Right hindlimb (tissue), 1 donor: ENCODE data around the gene SMIM22.

ENCODE experiments used
- DNase-seq: peaks from one replicate; pipeline ENCODE4 v3.0.0-alpha.2; 2018

The SMIM22 gene, protein sequence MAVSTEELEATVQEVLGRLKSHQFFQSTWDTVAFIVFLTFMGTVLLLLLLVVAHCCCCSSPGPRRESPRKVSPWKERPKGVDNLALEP

GRCh38 chr16:4795181-4795827, at the start of gene SMIM22:
Gene SMIM22 (plus strand): TSS chr16:4795369. CDS start chr16:4795735, 366 bp downstream.
- DNase-seq, result no peak

DNA sequence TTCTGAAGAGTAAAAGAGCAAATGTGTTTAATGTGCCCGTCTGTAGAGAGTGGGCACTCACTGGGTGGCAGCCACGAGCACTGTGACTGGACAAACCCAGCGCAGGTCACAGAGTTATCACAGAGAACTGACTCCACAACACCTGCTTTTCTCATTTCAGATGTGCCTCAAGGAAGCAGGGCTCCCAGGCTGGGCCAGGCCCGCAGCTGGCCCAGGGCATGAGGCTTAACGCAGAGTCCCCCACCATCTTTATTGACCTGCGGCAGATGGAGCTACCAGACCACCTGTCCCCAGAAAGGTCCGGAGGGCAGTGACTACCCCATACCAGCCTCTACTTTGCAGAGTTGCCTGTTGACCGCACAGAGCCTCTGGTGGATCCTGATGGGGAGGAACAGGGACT, 49.0 kb upstream of the SMIM22 start:
- DNase-seq, result no peak

GRCh38 chr16:4746991-4747574, 48.1 kb upstream of the SMIM22 start:
- peak; percentile 41 for DNase-seq

DNA sequence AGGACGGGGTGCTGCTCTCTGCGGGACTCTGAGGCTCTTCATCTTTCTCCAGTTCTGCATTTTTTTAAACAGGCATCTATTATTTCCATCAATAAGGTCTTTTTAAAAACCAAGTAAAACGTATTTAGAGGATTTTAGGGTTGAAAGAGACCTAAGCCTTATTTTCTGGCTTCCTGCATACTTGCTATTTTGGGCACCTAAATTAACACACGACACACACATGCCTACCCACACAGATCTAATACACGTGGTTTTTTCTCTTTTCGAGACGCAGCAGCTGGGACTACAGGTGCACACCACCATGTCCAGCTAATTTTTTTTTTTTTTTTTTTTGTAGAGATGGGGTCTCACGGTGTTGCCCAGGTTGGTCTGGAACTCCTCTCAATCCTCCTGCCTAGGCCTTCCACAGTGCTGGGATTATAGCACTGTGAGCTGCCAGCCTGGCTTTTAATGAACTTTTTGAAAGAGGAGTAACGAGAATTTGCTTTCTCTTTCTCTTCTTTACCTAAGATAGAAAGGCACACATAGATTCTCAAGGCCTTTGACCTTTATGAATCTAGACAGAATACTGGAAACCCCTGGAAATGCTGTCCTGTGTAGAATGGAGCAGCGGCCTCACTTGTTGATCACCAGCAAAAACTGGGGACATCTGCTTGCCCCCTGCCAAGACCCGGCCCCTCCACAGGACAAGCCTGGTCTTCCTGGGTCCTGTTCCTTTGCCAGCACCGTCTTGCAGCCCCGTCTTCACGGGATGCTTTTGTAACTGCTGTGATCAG, 47.1 kb upstream of the SMIM22 start:
- no peak for DNase-seq

- DNase-seq, result no peak
These were observed 46.3 kb upstream of the SMIM22 start for GRCh38 chr16:4748682-4749411.

- DNase-seq, result no peak
These were observed 45.4 kb upstream of the SMIM22 start for GRCh38 chr16:4749700-4750257.

- no peak for DNase-seq
These were observed 44.3 kb upstream of the SMIM22 start for GRCh38 chr16:4750896-4751295.

DNA sequence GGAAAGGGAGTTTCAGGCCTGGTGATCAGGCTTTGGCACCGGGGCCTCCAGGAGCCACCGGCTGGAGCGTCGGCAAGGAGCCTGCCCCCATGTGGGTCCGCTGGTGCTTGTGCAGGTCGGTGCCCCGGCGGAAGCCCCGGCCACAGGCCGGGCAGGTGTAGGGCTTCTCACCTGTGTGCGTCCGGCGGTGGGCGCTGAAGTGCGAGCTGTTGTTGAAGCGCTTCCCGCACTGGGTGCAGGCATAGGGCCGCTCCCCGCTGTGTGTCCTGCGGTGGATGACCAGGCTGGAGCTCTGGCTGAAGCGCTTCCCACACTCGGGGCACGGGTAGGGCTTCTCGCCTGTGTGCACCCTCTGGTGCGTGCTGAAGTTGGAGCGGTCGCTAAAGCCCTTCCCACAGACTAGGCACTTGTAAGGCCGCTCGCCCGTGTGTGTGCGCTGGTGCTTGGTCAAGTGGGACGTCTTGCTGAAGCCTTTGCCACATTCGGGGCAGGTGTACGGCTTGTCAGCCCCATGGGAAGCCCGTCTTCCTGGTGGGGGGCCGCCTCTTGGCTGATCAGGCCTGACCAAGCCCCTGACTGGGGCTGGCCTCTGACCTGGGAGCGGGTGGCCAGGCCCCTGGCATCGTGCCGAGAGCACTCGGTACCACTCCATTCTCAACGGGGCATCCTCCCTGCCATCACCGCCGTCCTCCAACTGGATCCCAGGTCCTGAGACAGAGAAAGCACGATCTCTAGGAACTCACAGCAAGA, 42.6 kb upstream of the SMIM22 start:
- DNase-seq, result no peak

- DNase-seq, result no peak
These were observed 41.9 kb upstream of the SMIM22 start for GRCh38 chr16:4753227-4753626.

DNA sequence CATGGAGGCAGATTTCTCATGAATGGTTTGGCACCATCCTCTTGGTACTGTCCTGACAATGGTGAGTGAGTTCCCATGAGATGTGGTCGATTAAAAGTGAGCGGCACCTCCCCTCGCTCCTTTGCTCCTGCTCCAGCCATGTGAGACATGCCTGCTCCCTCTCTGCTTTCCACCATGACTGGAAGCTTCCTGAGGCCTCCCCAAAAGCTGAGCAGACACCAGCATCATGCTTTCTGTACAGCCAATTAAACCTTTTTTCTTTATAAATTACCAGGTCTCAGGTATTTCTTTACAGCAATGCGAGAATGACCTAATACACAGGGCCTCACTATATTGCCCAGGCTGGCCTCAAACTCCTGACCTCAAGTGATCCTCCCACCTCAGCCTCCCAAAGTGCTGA, 40.3 kb upstream of the SMIM22 start:
- DNase-seq, result no peak

DNA sequence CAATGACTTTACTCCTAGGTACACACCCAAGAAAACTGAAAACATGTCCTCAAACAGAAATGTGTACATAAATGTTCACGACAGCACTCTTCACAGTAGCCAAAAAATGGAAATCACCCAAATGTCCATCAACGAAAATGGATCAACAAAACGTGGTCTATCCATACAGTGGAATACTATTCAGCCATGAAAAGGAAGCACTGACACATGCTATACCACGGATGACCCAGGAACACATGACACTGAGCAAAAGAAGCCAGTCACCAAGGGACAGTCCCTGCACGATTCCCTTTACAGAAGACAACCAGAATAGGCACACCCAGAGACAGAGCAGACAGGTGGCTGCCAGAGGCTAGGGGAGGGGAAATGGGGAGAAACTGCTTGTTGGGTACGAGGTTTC, 39.5 kb upstream of the SMIM22 start:
- DNase-seq, result no peak

GRCh38 chr16:4760221-4760910, 34.8 kb upstream of the SMIM22 start:
- DNase-seq, result no peak

DNA sequence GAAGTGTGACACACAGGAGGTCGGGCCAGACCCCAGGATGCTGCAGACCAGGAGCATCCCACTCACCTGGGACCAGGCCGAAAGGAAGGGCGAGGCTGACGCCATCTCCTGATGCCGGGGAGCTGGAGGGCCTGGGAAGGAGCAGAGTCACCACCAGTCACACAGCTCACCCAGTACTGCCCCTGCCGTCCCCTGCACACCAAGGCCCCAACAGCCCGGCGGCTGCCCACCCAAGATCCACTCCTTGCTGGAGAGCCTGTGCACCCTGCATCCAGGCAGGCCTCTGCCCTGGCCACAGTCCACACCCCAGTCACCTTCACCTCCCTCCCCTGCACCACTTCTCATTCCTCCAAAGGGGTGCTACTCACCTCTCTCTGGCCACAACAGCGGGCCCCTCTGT, 33.0 kb upstream of the SMIM22 start:
- no peak for DNase-seq

DNA sequence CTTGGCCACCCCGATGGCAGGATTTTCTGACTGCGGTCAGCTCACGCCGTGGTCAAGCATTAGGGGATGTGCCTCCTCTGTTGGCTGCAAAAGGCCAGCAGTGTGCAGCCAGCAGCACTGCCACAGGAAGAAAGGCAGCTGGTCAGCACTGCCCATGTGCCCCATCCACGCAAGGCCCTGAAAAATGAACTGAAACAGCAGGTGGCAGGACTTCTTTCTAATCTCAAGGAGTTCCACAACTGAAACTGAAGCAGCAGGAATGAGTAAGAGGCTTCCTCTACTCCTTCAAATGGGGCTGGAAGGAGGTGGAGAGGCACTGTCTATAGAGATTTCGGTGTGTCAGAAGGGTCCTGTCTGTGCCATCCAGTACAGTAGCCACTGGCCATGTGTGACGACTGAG, 31.4 kb upstream of the SMIM22 start:
- no peak for DNase-seq

DNA sequence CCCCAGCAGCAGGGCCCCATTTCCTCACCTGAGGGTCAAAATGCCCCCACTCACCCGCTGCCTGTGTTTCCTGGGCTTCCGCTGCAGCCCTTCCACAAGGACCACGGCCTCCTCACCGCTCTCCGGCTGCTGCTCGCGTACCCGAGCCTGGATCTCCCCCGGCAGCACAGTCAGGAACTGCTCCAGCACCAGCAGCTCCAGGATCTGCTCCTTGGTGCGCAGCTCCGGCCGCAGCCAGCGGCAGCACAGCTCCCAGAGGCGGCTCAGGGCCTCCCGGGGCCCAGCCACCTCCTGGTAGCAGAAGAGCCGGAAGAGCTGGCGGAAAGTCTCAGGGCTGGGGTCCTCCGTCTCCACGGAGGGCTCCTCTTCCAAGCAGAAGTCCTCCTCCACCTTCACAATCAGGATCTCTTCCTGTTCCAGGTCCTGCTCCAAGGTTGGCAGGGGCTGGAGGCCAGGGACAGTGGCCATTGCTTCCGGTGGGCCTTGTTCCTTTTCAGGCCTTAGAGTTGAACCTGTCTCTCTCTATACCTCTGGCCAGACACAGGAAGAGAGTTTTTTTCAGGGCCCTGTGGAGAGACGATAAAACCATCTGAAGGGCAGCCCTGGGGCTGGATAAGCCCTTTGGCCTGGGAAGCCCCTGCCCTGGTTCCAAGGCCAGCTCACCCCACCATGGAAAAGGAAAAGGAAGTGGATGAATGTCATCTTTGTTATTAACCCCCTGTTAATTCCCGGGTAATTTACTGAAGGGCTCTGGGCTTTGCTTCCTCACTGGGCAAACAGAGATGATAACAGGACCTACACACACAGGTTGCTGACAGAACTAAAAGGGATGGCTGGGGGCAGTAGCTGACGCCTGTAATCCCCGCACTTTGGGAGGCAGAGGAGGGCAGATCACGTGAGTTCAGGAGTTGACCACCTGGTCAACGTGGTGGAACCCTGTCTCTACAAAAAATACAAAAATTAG, 29.4 kb upstream of the SMIM22 start:
- DNase-seq, result no peak

DNA sequence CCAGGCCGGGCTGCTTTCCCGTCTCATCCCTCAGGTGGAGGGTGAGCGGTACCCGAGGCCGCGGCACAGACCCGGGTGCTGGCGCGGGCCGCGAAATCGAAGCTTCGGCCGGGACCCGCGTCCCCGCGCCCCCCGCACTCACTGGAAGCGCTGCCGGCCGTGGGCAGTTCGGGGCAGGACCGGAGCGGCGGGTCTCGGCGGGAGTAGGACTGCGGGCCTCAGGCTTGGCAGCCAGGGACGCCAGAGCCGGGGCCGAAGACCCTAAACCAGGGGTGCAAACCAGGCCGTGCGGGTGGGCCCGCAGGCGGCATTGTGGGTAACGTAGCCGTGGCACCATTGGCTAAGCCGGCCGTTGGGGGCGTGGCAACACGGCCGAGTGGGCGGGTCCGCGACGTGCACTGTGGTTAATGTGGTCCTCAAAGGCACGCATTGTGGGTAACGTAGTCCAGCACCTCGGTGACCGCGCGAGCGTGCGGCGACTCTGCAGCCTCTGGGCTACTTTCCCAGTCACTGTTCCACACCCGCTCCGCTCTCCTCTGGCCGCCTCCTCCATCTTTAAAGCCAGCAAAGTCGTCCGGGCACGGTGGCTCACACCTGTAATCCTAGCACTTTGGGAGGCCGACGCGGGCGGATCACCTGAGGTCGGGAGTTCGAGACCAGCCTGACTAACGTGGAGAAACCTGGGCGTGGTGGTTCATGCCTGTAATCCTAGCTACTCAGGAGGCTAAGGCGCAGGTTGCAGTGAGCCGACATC, 28.1 kb upstream of the SMIM22 start, which contains the start of gene ZNF500:
Gene ZNF500 (minus strand): TSS at position 288 of the 754 bp plus-strand sequence. CDS start 1,184 bp downstream, outside the sequence.
- DNase-seq, result peak; percentile 99

DNA sequence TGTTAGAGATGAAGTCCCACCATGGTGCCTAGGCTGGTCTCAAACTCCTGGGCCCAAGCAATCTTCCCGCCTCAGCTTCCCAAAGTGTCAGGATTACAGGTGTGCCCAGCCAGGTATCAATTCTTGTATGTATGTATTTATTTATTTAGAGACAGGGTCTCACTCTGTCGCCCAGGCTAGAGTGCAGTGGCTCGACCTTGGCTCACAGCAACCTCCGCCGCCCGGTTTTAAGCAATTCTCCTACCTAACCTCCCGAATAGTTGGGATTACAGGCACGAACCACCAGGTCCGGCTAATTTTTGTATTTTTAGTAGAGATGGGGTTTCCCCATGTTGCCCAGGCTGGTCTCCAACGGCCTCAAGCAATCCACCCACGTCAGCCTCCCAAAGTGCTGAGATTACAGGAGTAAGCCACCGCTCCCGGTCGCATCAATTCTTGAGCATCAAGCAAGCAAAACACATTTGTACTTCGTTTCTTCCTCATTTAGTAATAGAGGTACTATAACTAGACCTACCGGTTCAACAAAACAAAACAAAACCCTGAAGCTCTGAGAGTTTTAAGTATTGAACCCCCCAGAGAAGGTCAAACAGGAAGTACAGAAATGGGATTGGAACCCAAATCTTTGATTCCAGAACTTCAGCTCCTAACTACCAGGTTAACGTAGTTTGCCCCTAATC, 27.2 kb upstream of the SMIM22 start:
- DNase-seq, result no peak

- peak; percentile 98 for DNase-seq
These were observed 26.4 kb upstream of the SMIM22 start for GRCh38 chr16:4768549-4769305.
